ENCODE results near the gene FAM177B. TPM values are rescaled to one million over a fixed set of nuclear protein-coding genes. Genes with fewer than 3 reads are reported as not detected.

FAM177B gene
- total RNA-seq, 1 donor from 2014 or later = not detected

GRCh38 chr1:222788402-222789156, 51.6 kb downstream of the FAM177B start:
- DNase-seq = no peak

GRCh38 chr1:222790115-222790514, 53.1 kb downstream of the FAM177B start:
- no peak for DNase-seq

- DNase-seq = no peak
Measured at GRCh38 chr1:222790520-222790919, 53.5 kb downstream of the FAM177B start.

- no peak for DNase-seq
Measured at GRCh38 chr1:222791006-222791710, 54.2 kb downstream of the FAM177B start.

DNA sequence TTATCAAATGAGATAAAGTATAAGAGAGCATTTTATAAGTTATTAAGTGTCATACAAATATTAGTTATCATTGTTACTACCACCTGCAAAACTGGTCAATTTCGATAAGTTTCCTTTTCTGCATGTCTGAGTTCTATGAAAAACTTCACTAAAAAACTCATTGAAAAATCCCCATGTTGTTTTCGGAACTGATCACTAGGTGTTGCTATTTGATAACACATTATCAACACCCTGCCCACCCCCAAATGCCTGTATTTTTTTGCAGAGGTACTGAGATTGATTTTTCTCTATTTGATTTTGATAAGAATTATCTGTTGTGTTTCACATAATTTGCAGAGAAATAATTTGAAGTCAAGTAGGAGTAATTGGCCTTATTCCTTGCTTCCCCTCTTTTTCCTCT, 55.7 kb downstream of the FAM177B start:
- no peak for DNase-seq

- no peak for DNase-seq
Measured at GRCh38 chr1:222794656-222795474, 57.9 kb downstream of the FAM177B start.

- no peak for DNase-seq
Measured at GRCh38 chr1:222798116-222798515, 61.1 kb downstream of the FAM177B start.

GRCh38 chr1:222798975-222799374, 62.0 kb downstream of the FAM177B start:
- DNase-seq = no peak

Other genes starting within 250 kb of the FAM177B start
- gene HHIPL2, start 189.1 kb upstream of the FAM177B start, total RNA-seq = 0.16 TPM
- gene TAF1A, start 147.3 kb upstream of the FAM177B start, total RNA-seq = 27.8 TPM
- gene MIA3, start 119.1 kb upstream of the FAM177B start, total RNA-seq = 54.0 TPM
- gene AIDA, start 24.7 kb upstream of the FAM177B start, total RNA-seq = 37.0 TPM
- 66.9 TPM for gene BROX, start 24.6 kb upstream of the FAM177B start, total RNA-seq
- 12.2 TPM for gene DISP1, start 77.8 kb downstream of the FAM177B start, total RNA-seq

All from occipital lobe (tissue), 2 donors.